Epithelial cell of esophagus (primary cell): ENCODE measurements around the gene C15orf61.
A peak's percentile ranks its signal among the peaks of the same experiment; 100 is the strongest.

Source experiments
- DNase-seq: peaks from one replicate; pipeline ENCODE4 v3.0.0; 2010; ENCODE audit warnings: low read depth
- H3K4me3 ChIP-seq: 2 replicates; pipeline ENCODE4 v1.5.1; 2011; ENCODE audit warnings: mild to moderate bottlenecking, low read length, control low read depth
- TF ChIP-seq, protein P1 (sequence below): IDR thresholded peaks from 2 replicates; pipeline ENCODE4 v1.5.1; 2011; ENCODE audit warnings: low read depth, mild to moderate bottlenecking, low read length, control low read depth, inconsistent platforms; ENCODE audit not compliant: insufficient read depth; ENCODE audit errors: missing control alignments

Gene C15orf61

DNA sequence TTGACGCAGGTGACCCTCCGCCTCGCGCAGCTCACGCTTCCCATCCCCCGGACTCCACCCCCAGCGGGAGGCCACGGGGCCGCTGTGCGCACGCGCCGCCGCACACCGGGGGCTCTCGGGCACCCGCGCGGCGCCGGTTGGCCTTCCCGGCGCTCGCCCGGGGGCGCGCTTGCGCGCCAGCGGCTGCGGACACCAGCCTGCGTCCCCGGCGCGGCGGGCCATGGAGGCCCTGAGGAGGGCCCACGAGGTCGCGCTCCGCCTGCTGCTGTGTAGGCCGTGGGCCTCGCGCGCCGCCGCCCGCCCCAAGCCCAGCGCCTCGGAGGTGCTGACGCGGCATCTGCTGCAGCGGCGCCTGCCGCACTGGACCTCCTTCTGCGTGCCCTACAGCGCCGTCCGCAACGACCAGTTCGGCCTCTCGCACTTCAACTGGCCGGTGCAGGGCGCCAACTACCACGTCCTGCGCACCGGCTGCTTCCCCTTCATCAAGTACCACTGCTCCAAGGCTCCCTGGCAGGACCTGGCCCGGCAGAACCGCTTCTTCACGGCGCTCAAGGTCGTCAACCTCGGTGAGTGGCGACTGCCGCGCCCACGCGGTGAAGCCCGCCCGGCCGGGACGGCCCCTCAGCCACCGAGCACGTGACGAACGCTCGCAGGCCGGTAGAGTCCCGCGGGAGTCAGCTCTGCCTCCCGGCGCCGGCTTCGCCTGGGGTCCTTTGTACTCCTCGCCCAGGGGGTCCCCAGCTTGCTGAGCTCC, at the start of gene C15orf61:
Gene C15orf61, plus strand, starts transcription at position 103 of the 754 bp plus-strand sequence. Its CDS starts 118 bp downstream, at position 221.
- H3K4me3 ChIP-seq = peak within 1 kb of the TSS; percentile 86
- TF ChIP-seq, protein P1, sequence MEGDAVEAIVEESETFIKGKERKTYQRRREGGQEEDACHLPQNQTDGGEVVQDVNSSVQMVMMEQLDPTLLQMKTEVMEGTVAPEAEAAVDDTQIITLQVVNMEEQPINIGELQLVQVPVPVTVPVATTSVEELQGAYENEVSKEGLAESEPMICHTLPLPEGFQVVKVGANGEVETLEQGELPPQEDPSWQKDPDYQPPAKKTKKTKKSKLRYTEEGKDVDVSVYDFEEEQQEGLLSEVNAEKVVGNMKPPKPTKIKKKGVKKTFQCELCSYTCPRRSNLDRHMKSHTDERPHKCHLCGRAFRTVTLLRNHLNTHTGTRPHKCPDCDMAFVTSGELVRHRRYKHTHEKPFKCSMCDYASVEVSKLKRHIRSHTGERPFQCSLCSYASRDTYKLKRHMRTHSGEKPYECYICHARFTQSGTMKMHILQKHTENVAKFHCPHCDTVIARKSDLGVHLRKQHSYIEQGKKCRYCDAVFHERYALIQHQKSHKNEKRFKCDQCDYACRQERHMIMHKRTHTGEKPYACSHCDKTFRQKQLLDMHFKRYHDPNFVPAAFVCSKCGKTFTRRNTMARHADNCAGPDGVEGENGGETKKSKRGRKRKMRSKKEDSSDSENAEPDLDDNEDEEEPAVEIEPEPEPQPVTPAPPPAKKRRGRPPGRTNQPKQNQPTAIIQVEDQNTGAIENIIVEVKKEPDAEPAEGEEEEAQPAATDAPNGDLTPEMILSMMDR = no peak
- DNase-seq = peak; percentile 89

DNA sequence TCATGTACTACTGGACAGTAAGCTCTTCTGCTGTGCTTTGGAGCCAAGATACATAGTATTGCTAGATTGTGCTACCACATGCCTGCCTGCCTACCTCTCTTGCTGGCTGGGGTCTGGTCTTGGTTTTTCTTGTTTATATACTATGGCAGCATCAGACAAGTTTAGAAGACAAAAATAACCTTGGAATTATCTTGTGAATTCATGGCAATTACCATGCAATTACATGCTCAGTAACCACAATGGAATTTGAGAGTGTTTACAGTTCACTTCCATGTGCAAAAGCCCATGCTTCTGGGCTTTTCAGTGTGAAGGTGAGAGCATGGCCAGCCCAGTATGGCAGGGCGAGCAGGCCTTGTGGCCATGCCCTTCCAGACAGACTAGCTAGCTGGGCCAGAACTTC, 48.0 kb upstream of the C15orf61 start:
- TF ChIP-seq, protein P1 = no peak
- peak; percentile 40 for DNase-seq
- no peak overlapping the region for H3K4me3 ChIP-seq

DNA sequence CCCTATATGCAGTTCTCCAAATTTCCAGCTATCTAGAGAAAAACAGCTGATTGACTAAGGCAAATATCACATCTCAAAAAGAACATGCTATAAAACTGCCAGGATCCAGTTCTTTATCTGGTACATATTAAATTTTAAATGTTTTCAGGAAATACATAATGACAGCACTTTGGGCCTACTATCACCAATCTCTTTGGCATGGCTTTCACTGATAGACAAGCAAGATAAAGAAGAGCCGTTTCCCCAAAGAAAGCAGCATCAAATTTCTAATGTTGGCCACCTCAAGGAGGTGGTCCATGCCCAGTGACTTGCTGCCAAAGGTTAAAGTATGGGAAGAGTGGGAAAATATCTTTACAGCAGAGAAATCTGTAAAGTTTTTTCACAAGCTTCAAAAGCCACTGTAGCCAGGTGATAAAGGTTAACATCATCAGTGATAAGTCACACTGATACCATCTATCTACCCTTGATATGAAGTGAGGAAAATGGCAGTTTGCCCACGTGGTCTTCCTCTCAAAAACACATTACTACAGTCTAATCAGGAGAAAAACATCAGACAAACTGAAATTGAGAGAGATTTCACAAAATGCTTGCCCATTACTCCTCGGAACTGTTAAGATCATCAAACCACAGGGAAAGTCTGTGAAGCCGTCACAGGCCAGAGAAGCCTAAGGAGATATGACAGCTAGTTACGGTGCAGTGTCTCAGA, 46.4 kb upstream of the C15orf61 start:
- TF ChIP-seq, protein P1 = no peak
- no peak overlapping the region for H3K4me3 ChIP-seq
- no peak for DNase-seq

GRCh38 chr15:67479781-67480505, 41.0 kb upstream of the C15orf61 start:
- no peak overlapping the region for H3K4me3 ChIP-seq
- TF ChIP-seq, protein P1 = no peak
- no peak for DNase-seq

GRCh38 chr15:67480741-67481140, 40.2 kb upstream of the C15orf61 start:
- H3K4me3 ChIP-seq = no peak overlapping the region
- DNase-seq = no peak
- TF ChIP-seq, protein P1 = no peak

- TF ChIP-seq, protein P1 = no peak
- no peak overlapping the region for H3K4me3 ChIP-seq
- DNase-seq = no peak
Measured at GRCh38 chr15:67481680-67482079, 39.3 kb upstream of the C15orf61 start.
